ENCODE data around the gene MRTFB. TPM values are rescaled to one million over a fixed set of nuclear protein-coding genes. Genes with fewer than 3 reads are reported as not detected.

Gene MRTFB
- total RNA-seq, 1 experiment from 2014 or later: 30.0 TPM

DNA sequence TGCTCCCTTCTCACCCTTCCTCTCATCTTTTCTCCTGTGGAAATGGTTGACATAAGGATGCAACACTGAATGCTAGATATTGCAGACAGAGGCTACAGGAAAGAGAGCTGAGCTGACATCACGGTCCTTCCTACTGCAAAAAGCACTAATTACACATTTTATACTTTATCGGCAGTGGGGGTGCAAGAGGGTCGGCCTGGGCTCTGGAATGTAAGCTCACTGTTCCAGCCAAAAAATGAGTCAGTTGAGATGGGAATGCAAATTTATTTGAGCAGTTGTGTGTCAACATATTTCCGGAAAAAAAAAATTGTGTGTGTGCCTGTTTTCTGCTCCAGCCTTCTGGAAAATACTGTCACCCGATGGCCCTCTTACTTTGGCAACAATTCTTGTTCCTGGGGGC is 14.1 kb upstream of the MRTFB start:
- no peak overlapping the region for H3K4me3 Mint-ChIP-seq (ENCODE audit: unreplicated experiment)
- ChIA-PET CTCF (interaction anchor here (0.7 to 1.4 kb wide), 2 partner anchors 44 to 137 kb away, joined by 3 to 4 read pairs; partner anchors contain the start of gene ERCC4), POLR2A (no interaction called here)
- no peaks in the 10 kb centered on the region for H3K27me3 Mint-ChIP-seq (ENCODE audit: insufficient read depth, unreplicated experiment)
- intact Hi-C loops (cut with micrococcal nuclease): no loop called here
- peaks cover 18% of the 10 kb centered on the region for H3K9me3 Mint-ChIP-seq (ENCODE audit: unreplicated experiment)
- no TSS peak for BruUV-seq (replicated peaks)
- TF ChIP-seq, protein P1, sequence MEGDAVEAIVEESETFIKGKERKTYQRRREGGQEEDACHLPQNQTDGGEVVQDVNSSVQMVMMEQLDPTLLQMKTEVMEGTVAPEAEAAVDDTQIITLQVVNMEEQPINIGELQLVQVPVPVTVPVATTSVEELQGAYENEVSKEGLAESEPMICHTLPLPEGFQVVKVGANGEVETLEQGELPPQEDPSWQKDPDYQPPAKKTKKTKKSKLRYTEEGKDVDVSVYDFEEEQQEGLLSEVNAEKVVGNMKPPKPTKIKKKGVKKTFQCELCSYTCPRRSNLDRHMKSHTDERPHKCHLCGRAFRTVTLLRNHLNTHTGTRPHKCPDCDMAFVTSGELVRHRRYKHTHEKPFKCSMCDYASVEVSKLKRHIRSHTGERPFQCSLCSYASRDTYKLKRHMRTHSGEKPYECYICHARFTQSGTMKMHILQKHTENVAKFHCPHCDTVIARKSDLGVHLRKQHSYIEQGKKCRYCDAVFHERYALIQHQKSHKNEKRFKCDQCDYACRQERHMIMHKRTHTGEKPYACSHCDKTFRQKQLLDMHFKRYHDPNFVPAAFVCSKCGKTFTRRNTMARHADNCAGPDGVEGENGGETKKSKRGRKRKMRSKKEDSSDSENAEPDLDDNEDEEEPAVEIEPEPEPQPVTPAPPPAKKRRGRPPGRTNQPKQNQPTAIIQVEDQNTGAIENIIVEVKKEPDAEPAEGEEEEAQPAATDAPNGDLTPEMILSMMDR (IDR thresholded peaks at IDR 0.05; ENCODE audit: unreplicated experiment): no peak
- no peak overlapping the region for H3K27ac Mint-ChIP-seq (ENCODE audit: low read depth, unreplicated experiment)
- no peak for DNase-seq (ENCODE audit: unreplicated experiment)
- H3K4me1 Mint-ChIP-seq (ENCODE audit: insufficient read depth, unreplicated experiment): no peaks in the 10 kb centered on the region
- H3K36me3 Mint-ChIP-seq (ENCODE audit: insufficient read depth, unreplicated experiment): no peaks in the 10 kb centered on the region

DNA sequence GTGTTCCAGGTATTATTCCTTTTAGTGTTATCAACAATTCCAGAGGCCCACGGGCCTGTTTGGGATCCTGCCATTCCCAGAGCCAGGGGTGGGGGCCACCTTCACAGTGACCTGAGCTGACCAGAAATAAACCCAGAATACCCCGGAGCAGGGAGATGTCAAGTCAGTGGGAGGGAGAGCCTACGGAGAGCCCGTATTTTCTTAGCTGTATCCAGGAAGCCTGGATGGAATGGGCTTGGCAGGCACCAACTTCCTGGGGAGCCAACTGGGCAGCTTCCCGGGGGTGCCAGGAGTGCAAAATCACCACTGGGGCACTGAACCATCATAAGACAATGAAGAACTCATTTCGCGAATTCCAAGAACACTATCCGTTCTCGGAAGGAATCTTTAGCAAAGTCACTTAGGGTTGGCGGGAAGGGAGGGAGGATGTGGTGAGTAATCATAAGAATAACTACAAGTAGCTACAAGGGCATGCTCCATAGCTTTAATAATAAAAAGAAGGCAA is 13.2 kb upstream of the MRTFB start:
- POLR2A ChIA-PET: no interaction called here
- H3K27ac Mint-ChIP-seq (ENCODE audit: low read depth, unreplicated experiment): no peak overlapping the region
- H3K4me3 Mint-ChIP-seq (ENCODE audit: unreplicated experiment): no peak overlapping the region
- no peaks in the 10 kb centered on the region for H3K4me1 Mint-ChIP-seq (ENCODE audit: insufficient read depth, unreplicated experiment)
- BruUV-seq (replicated peaks): no TSS peak
- H3K36me3 Mint-ChIP-seq (ENCODE audit: insufficient read depth, unreplicated experiment): no peaks in the 10 kb centered on the region
- TF ChIP-seq, protein P1 (IDR thresholded peaks at IDR 0.05; ENCODE audit: unreplicated experiment): no peak
- H3K9me3 Mint-ChIP-seq (ENCODE audit: unreplicated experiment): peaks cover 18% of the 10 kb centered on the region
- no peaks in the 10 kb centered on the region for H3K27me3 Mint-ChIP-seq (ENCODE audit: insufficient read depth, unreplicated experiment)
- CTCF ChIA-PET: interaction anchor here (0.7 to 1.5 kb wide), 4 partner anchors 12 to 138 kb away, joined by 3 to 4 read pairs (median 4); partner anchors contain the start of gene ERCC4
- no peak for DNase-seq (ENCODE audit: unreplicated experiment)
- intact Hi-C loops (cut with micrococcal nuclease): no loop called here

DNA sequence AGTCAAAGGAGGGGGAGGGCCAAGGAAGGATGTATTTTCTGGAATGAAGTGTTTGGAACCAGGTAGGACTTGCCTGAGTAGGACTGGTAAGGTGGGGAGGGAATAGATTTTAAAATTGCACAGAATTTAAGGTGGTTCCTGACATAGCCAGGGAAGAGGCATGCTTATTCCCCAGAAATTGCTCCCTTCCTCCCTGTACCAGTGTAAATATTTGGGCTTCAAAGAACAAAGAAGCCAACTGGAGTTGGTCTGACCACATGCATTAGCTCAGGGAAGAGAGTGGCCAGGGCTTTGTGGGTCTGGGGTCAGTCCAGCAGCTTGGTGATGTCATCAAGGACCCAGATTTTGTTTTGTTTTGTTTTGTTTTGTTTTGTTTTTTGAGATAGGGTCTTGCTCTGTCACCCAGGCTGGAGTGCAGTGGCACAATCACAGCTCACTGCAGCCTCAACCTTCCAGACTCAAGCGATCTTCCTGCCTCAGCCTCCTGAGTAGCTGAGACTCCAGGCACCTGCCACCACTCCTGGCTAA is 9.3 kb upstream of the MRTFB start:
- CTCF ChIA-PET: interaction anchor here (0.6 to 1.3 kb wide), 3 partner anchors 10 to 100 kb away, joined by 3 to 4 read pairs (median 3); no protein-coding TSS in a partner anchor
- Mint-ChIP-seq H3K4me3 (ENCODE audit: unreplicated experiment) (no peak overlapping the region), H3K9me3 (ENCODE audit: unreplicated experiment) (peaks cover 8% of the 10 kb centered on the region), H3K36me3 (ENCODE audit: insufficient read depth, unreplicated experiment) (no peaks in the 10 kb centered on the region), H3K27me3 (ENCODE audit: insufficient read depth, unreplicated experiment) (no peaks in the 10 kb centered on the region), H3K4me1 (ENCODE audit: insufficient read depth, unreplicated experiment) (no peaks in the 10 kb centered on the region), H3K27ac (ENCODE audit: low read depth, unreplicated experiment) (no peak overlapping the region)
- BruUV-seq (replicated peaks): no TSS peak
- POLR2A ChIA-PET: no interaction called here
- TF ChIP-seq, protein P1 (IDR thresholded peaks at IDR 0.05; ENCODE audit: unreplicated experiment): no peak
- intact Hi-C loops (cut with micrococcal nuclease): no loop called here
- DNase-seq (ENCODE audit: unreplicated experiment): no peak

DNA sequence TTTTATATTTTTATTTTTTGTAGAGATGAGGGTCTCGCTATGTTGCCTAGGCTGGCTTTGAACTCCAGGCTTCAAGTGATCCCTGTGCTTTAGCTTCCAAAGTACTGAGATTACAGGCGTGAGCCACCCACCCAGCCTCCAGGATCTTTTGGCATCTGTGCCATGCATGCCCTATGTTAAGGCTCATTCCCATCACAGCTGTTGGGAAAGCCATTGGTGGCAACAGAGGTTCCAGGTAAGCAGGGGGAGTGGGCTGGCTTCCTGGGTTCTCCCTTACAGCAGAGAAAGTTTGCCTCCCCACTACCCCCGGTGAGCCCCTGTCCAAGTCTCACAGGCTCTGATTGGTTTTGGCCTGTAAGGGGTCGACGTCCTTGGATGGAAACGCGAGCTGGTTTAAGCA is 8.9 kb upstream of the MRTFB start:
- ChIA-PET POLR2A (no interaction called here), CTCF (interaction anchor here (0.6 to 1.3 kb wide), 5 partner anchors 10 to 143 kb away, joined by 3 to 6 read pairs (median 4); partner anchors contain the start of gene ERCC4)
- TF ChIP-seq, protein P1 (IDR thresholded peaks at IDR 0.05; ENCODE audit: unreplicated experiment): no peak
- DNase-seq (ENCODE audit: unreplicated experiment): no peak
- no peak overlapping the region for H3K4me3 Mint-ChIP-seq (ENCODE audit: unreplicated experiment)
- no peak overlapping the region for H3K27ac Mint-ChIP-seq (ENCODE audit: low read depth, unreplicated experiment)
- BruUV-seq (replicated peaks): no TSS peak
- H3K27me3 Mint-ChIP-seq (ENCODE audit: insufficient read depth, unreplicated experiment): no peaks in the 10 kb centered on the region
- H3K9me3 Mint-ChIP-seq (ENCODE audit: unreplicated experiment): peaks cover 4% of the 10 kb centered on the region
- H3K4me1 Mint-ChIP-seq (ENCODE audit: insufficient read depth, unreplicated experiment): no peaks in the 10 kb centered on the region
- no peaks in the 10 kb centered on the region for H3K36me3 Mint-ChIP-seq (ENCODE audit: insufficient read depth, unreplicated experiment)
- intact Hi-C loops (cut with micrococcal nuclease): no loop called here

Data from MCF 10A (cell line).